ENCODE data around the gene ATAT1. TPM values are rescaled to one million over a fixed set of nuclear protein-coding genes. Genes with fewer than 3 reads are reported as not detected.
A peak's percentile ranks its signal among the peaks of the same experiment; 100 is the strongest.

Gene ATAT1
- total and polyA plus RNA-seq, 9 of the 15 experiments (the other 6 are each of a cell fraction or from before 2014, with no cell fraction given): 0.65 to 5.8 (median 1.6) TPM

GRCh38 chr6:30615958-30616810, 10.5 kb upstream of the ATAT1 start (continued):
- TF ChIP-seq ZNF717 (CRISPR knock-in tag; IDR thresholded peaks at IDR 0.05) (peak; percentile 49; the same call in 1 of the 2 replicates), DIDO1 (tag; IDR thresholded peaks at IDR 0.05; ENCODE audit: low read depth) (no peak), CEBPG (CRISPR knock-in tag; IDR thresholded peaks at IDR 0.05) (no peak), CEBPG (tag; conservative IDR thresholded peaks at IDR 0.05 in 1 of 2, IDR thresholded peaks at IDR 0.05 in 1 of 2) (no peak), E2F4 (CRISPR knock-in tag; IDR thresholded peaks at IDR 0.05; ENCODE audit: low read depth) (no peak), POLR3G (IDR thresholded peaks at IDR 0.05; ENCODE audit: extremely low read depth, insufficient read length, insufficient replicate concordance) (no peak), CCNT2 (IDR thresholded peaks at IDR 0.05; ENCODE audit: borderline replicate concordance, extremely low read depth, insufficient read length, low read depth, low read length) (no peak), SAP30 (IDR thresholded peaks at IDR 0.05; ENCODE audit: borderline replicate concordance, insufficient read depth, low read depth, low read length, poor library complexity, severe bottlenecking) (no peak), SMAD1 (IDR thresholded peaks at IDR 0.05; ENCODE audit: low read depth, low read length, partially characterized antibody) (peak; percentile 59), FOXA3 (CRISPR knock-in tag; conservative IDR thresholded peaks at IDR 0.05 in 1 of 2, IDR thresholded peaks at IDR 0.05 in 1 of 2) (no peak), PTTG1 (tag; IDR thresholded peaks at IDR 0.05; ENCODE audit: low read depth) (no peak; the same call in 1 of the 2 replicates), KLF10 (CRISPR knock-in tag; IDR thresholded peaks at IDR 0.05) (no peak), ZNF311 (CRISPR knock-in tag; IDR thresholded peaks at IDR 0.05) (no peak), CEBPB (tag; IDR thresholded peaks at IDR 0.05) (no peak), MEF2D (tag; conservative IDR thresholded peaks at IDR 0.05; ENCODE audit: low read depth) (0 out of 2 replicates have a peak, but pooled peaks have one; percentile 6), ZNF785 (CRISPR knock-in tag; IDR thresholded peaks at IDR 0.05) (no peak), ZBTB2 (IDR thresholded peaks at IDR 0.05) (no peak), SNAPC5 (CRISPR knock-in tag; IDR thresholded peaks at IDR 0.05) (no peak), ZNF561 (CRISPR knock-in tag; conservative IDR thresholded peaks at IDR 0.05) (no peak), ZNF324 (CRISPR knock-in tag; IDR thresholded peaks at IDR 0.05) (no peak), E4F1 (CRISPR knock-in tag; IDR thresholded peaks at IDR 0.05; ENCODE audit: borderline replicate concordance) (0 out of 2 replicates have a peak, but pooled peaks have one; percentile 30), LCOR (CRISPR knock-in tag; IDR thresholded peaks at IDR 0.05) (peak; percentile 85; the same call in 1 of the 2 replicates), ZNF707 (CRISPR knock-in tag; conservative IDR thresholded peaks at IDR 0.05) (no peak)

Measured in K562 (cell line).